Measurements from ENCODE around the gene SLC24A3. TPM values are rescaled to one million over a fixed set of nuclear protein-coding genes. Genes with fewer than 3 reads are reported as not detected.

The SLC24A3 gene
- total RNA-seq, 1 donor from 2014 or later = not detected

GRCh38 chr20:19735446-19735845 lies 523.0 kb downstream of the SLC24A3 start:
- H3K4me3 Mint-ChIP-seq (ENCODE audit: low read depth) = no peak overlapping the region
- H3K27me3 Mint-ChIP-seq (ENCODE audit: low read depth) = no peaks in the 10 kb centered on the region
- peaks cover 4% of the 10 kb centered on the region for H3K4me1 Mint-ChIP-seq (ENCODE audit: low read depth)
- H3K27ac Mint-ChIP-seq = no peak overlapping the region
- H3K9me3 Mint-ChIP-seq = no peaks in the 10 kb centered on the region
- no peak for DNase-seq (ENCODE audit: low spot score)
- intact Hi-C loops (cut with micrococcal nuclease) = no loop called here
- no peaks in the 10 kb centered on the region for H3K36me3 Mint-ChIP-seq (ENCODE audit: low read depth)

- Mint-ChIP-seq H3K36me3 (ENCODE audit: low read depth) (no peaks in the 10 kb centered on the region), H3K9me3 (no peaks in the 10 kb centered on the region), H3K4me3 (ENCODE audit: low read depth) (no peak overlapping the region), H3K4me1 (ENCODE audit: low read depth) (peaks cover 4% of the 10 kb centered on the region), H3K27ac (no peak overlapping the region), H3K27me3 (ENCODE audit: low read depth) (peaks cover 4% of the 10 kb centered on the region)
- no peak for DNase-seq (ENCODE audit: low spot score)
- intact Hi-C loops (cut with micrococcal nuclease) = no loop called here
These were observed 524.6 kb downstream of the SLC24A3 start for GRCh38 chr20:19737025-19737424.

GRCh38 chr20:19738951-19739350 lies 526.5 kb downstream of the SLC24A3 start:
- Mint-ChIP-seq H3K4me1 (ENCODE audit: low read depth) (peaks cover 4% of the 10 kb centered on the region), H3K9me3 (no peaks in the 10 kb centered on the region), H3K36me3 (ENCODE audit: low read depth) (no peaks in the 10 kb centered on the region), H3K27ac (no peak overlapping the region), H3K4me3 (ENCODE audit: low read depth) (no peak overlapping the region), H3K27me3 (ENCODE audit: low read depth) (peaks cover 5% of the 10 kb centered on the region)
- intact Hi-C loops (cut with micrococcal nuclease) = no loop called here
- no peak for DNase-seq (ENCODE audit: low spot score)

- intact Hi-C loops (cut with micrococcal nuclease) = no loop called here
- peaks cover 5% of the 10 kb centered on the region for H3K27me3 Mint-ChIP-seq (ENCODE audit: low read depth)
- H3K4me3 Mint-ChIP-seq (ENCODE audit: low read depth) = no peak overlapping the region
- H3K9me3 Mint-ChIP-seq = no peaks in the 10 kb centered on the region
- peaks cover 4% of the 10 kb centered on the region for H3K4me1 Mint-ChIP-seq (ENCODE audit: low read depth)
- no peaks in the 10 kb centered on the region for H3K36me3 Mint-ChIP-seq (ENCODE audit: low read depth)
- H3K27ac Mint-ChIP-seq = no peak overlapping the region
- no peak for DNase-seq (ENCODE audit: low spot score)
These were observed 526.9 kb downstream of the SLC24A3 start for GRCh38 chr20:19739351-19739750.

GRCh38 chr20:19740512-19740911 lies 528.1 kb downstream of the SLC24A3 start:
- Mint-ChIP-seq H3K27me3 (ENCODE audit: low read depth) (peaks cover 5% of the 10 kb centered on the region), H3K4me3 (ENCODE audit: low read depth) (no peak overlapping the region), H3K9me3 (peaks cover 3% of the 10 kb centered on the region), H3K4me1 (ENCODE audit: low read depth) (peaks cover 1% of the 10 kb centered on the region), H3K27ac (no peak overlapping the region), H3K36me3 (ENCODE audit: low read depth) (no peaks in the 10 kb centered on the region)
- DNase-seq (ENCODE audit: low spot score) = no peak
- intact Hi-C loops (cut with micrococcal nuclease) = no loop called here

- H3K4me1 Mint-ChIP-seq (ENCODE audit: low read depth) = peaks cover 1% of the 10 kb centered on the region
- intact Hi-C loops (cut with micrococcal nuclease) = no loop called here
- peaks cover 5% of the 10 kb centered on the region for H3K27me3 Mint-ChIP-seq (ENCODE audit: low read depth)
These were observed 529.5 kb downstream of the SLC24A3 start for GRCh38 chr20:19741924-19742323.

GRCh38 chr20:19742974-19743639 lies 530.7 kb downstream of the SLC24A3 start:
- no peak overlapping the region for H3K27ac Mint-ChIP-seq
- H3K27me3 Mint-ChIP-seq (ENCODE audit: low read depth) = peaks cover 5% of the 10 kb centered on the region
- no peak overlapping the region for H3K4me3 Mint-ChIP-seq (ENCODE audit: low read depth)
- intact Hi-C loops (cut with micrococcal nuclease) = no loop called here
- no peaks in the 10 kb centered on the region for H3K4me1 Mint-ChIP-seq (ENCODE audit: low read depth)
- H3K9me3 Mint-ChIP-seq = peaks cover 9% of the 10 kb centered on the region
- DNase-seq (ENCODE audit: low spot score) = no peak
- no peaks in the 10 kb centered on the region for H3K36me3 Mint-ChIP-seq (ENCODE audit: low read depth)

More at GRCh38 chr20:19741924-19742323, 529.5 kb downstream of the SLC24A3 start:
- H3K27ac Mint-ChIP-seq = no peak overlapping the region
- H3K9me3 Mint-ChIP-seq = peaks cover 9% of the 10 kb centered on the region
- no peaks in the 10 kb centered on the region for H3K36me3 Mint-ChIP-seq (ENCODE audit: low read depth)
- no peak overlapping the region for H3K4me3 Mint-ChIP-seq (ENCODE audit: low read depth)
- DNase-seq (ENCODE audit: low spot score) = no peak

GRCh38 chr20:19743640-19743995 lies 531.2 kb downstream of the SLC24A3 start:
- no peaks in the 10 kb centered on the region for H3K36me3 Mint-ChIP-seq (ENCODE audit: low read depth)
- H3K4me1 Mint-ChIP-seq (ENCODE audit: low read depth) = no peaks in the 10 kb centered on the region
- H3K27me3 Mint-ChIP-seq (ENCODE audit: low read depth) = peaks cover 5% of the 10 kb centered on the region
- DNase-seq (ENCODE audit: low spot score) = no peak
- H3K4me3 Mint-ChIP-seq (ENCODE audit: low read depth) = no peak overlapping the region
- peaks cover 9% of the 10 kb centered on the region for H3K9me3 Mint-ChIP-seq
- H3K27ac Mint-ChIP-seq = no peak overlapping the region
- intact Hi-C loops (cut with micrococcal nuclease) = no loop called here

- no peaks in the 10 kb centered on the region for H3K4me1 Mint-ChIP-seq (ENCODE audit: low read depth)
- H3K36me3 Mint-ChIP-seq (ENCODE audit: low read depth) = no peaks in the 10 kb centered on the region
- peaks cover 9% of the 10 kb centered on the region for H3K9me3 Mint-ChIP-seq
- no peak overlapping the region for H3K4me3 Mint-ChIP-seq (ENCODE audit: low read depth)
- no peak for DNase-seq (ENCODE audit: low spot score)
- H3K27ac Mint-ChIP-seq = no peak overlapping the region
- intact Hi-C loops (cut with micrococcal nuclease) = no loop called here
- peaks cover 5% of the 10 kb centered on the region for H3K27me3 Mint-ChIP-seq (ENCODE audit: low read depth)
These were observed 532.7 kb downstream of the SLC24A3 start for GRCh38 chr20:19745106-19745505.

- peaks cover 9% of the 10 kb centered on the region for H3K9me3 Mint-ChIP-seq
- intact Hi-C loops (cut with micrococcal nuclease) = no loop called here
- H3K27me3 Mint-ChIP-seq (ENCODE audit: low read depth) = peaks cover 5% of the 10 kb centered on the region
- H3K36me3 Mint-ChIP-seq (ENCODE audit: low read depth) = no peaks in the 10 kb centered on the region
- H3K4me1 Mint-ChIP-seq (ENCODE audit: low read depth) = no peaks in the 10 kb centered on the region
- no peak for DNase-seq (ENCODE audit: low spot score)
- no peak overlapping the region for H3K27ac Mint-ChIP-seq
- no peak overlapping the region for H3K4me3 Mint-ChIP-seq (ENCODE audit: low read depth)
These were observed 533.1 kb downstream of the SLC24A3 start for GRCh38 chr20:19745584-19745983.

GRCh38 chr20:19746396-19746795 lies 534.0 kb downstream of the SLC24A3 start:
- no peak overlapping the region for H3K27ac Mint-ChIP-seq
- peaks cover 2% of the 10 kb centered on the region for H3K27me3 Mint-ChIP-seq (ENCODE audit: low read depth)
- no peak for DNase-seq (ENCODE audit: low spot score)
- no peak overlapping the region for H3K4me3 Mint-ChIP-seq (ENCODE audit: low read depth)
- H3K36me3 Mint-ChIP-seq (ENCODE audit: low read depth) = no peaks in the 10 kb centered on the region
- H3K9me3 Mint-ChIP-seq = peaks cover 9% of the 10 kb centered on the region
- no peaks in the 10 kb centered on the region for H3K4me1 Mint-ChIP-seq (ENCODE audit: low read depth)
- intact Hi-C loops (cut with micrococcal nuclease) = no loop called here

GRCh38 chr20:19747903-19748302 lies 535.5 kb downstream of the SLC24A3 start:
- H3K9me3 Mint-ChIP-seq = peaks cover 9% of the 10 kb centered on the region
- no peak for DNase-seq (ENCODE audit: low spot score)
- H3K36me3 Mint-ChIP-seq (ENCODE audit: low read depth) = no peaks in the 10 kb centered on the region
- intact Hi-C loops (cut with micrococcal nuclease) = no loop called here
- peaks cover 2% of the 10 kb centered on the region for H3K27me3 Mint-ChIP-seq (ENCODE audit: low read depth)
- H3K4me3 Mint-ChIP-seq (ENCODE audit: low read depth) = no peak overlapping the region
- H3K4me1 Mint-ChIP-seq (ENCODE audit: low read depth) = no peaks in the 10 kb centered on the region
- no peak overlapping the region for H3K27ac Mint-ChIP-seq

GRCh38 chr20:19748681-19749080 lies 536.2 kb downstream of the SLC24A3 start:
- Mint-ChIP-seq H3K27ac (no peak overlapping the region), H3K4me1 (ENCODE audit: low read depth) (no peaks in the 10 kb centered on the region), H3K4me3 (ENCODE audit: low read depth) (no peak overlapping the region), H3K27me3 (ENCODE audit: low read depth) (no peaks in the 10 kb centered on the region), H3K36me3 (ENCODE audit: low read depth) (no peaks in the 10 kb centered on the region), H3K9me3 (peaks cover 9% of the 10 kb centered on the region)
- no peak for DNase-seq (ENCODE audit: low spot score)
- intact Hi-C loops (cut with micrococcal nuclease) = no loop called here

GRCh38 chr20:19749618-19750071 lies 537.2 kb downstream of the SLC24A3 start:
- H3K27me3 Mint-ChIP-seq (ENCODE audit: low read depth) = no peaks in the 10 kb centered on the region
- intact Hi-C loops (cut with micrococcal nuclease) = no loop called here
- H3K4me1 Mint-ChIP-seq (ENCODE audit: low read depth) = no peaks in the 10 kb centered on the region
- DNase-seq (ENCODE audit: low spot score) = no peak
- no peak overlapping the region for H3K27ac Mint-ChIP-seq
- H3K9me3 Mint-ChIP-seq = peaks cover 6% of the 10 kb centered on the region
- H3K36me3 Mint-ChIP-seq (ENCODE audit: low read depth) = no peaks in the 10 kb centered on the region
- H3K4me3 Mint-ChIP-seq (ENCODE audit: low read depth) = no peak overlapping the region

Data from activated T-helper 2 cell treated with anti-CD3 and anti-CD28 coated beads, Interferon-gamma antibody, Interleukin-2, Interleukin-4, amounts not matched to agents 10 μg/mL and 5 μg/mL and 100 μg/mL, durations not matched to agents 14 hours and 24 hours and 36 hours (primary cell).